Natural killer cell (primary cell): Measurements from ENCODE around the gene TEPSIN. TPM values are rescaled to one million over a fixed set of nuclear protein-coding genes. Genes with fewer than 3 reads are reported as not detected.

Experiments used
- ATAC-seq, 3 donors: fragments of 150-1000 bp in 2 of 3; fragments of 200-7000 bp in 1 of 3; cut with Tn5 transposase; 1 replicate in 1 of 3; 2 replicates in 2 of 3; pipeline ENCODE4 v1.10.0; 2021; ENCODE audit warnings: mild to moderate bottlenecking in 2 of 3, moderate library complexity in 2 of 3
- DNase-seq, 2 donors: peaks; one replicate each; pipeline versions ENCODE4 v3.0.0 to v3.0.0-alpha.2; 2013 to 2021; ENCODE audit warnings: mixed read lengths in 1 of 2
- H3K27ac ChIP-seq: one replicate; pipeline ENCODE4 v1.5.1; 2013; ENCODE audit warnings: mild to moderate bottlenecking, low read length
- H3K27me3 ChIP-seq: one replicate; pipeline ENCODE4 v1.6.1; 2013; ENCODE audit warnings: low read length; ENCODE audit not compliant: control insufficient read depth, insufficient read depth
- H3K36me3 ChIP-seq: one replicate; pipeline ENCODE4 v1.6.1; 2013; ENCODE audit warnings: low read length; ENCODE audit not compliant: control insufficient read depth, insufficient read depth
- H3K4me1 ChIP-seq: one replicate; pipeline ENCODE4 v1.6.1; 2013; ENCODE audit warnings: low read length; ENCODE audit not compliant: control insufficient read depth, insufficient read depth
- H3K4me3 ChIP-seq: one replicate; pipeline ENCODE4 v1.5.1; 2013; ENCODE audit warnings: low read length
- H3K9me3 ChIP-seq: one replicate; pipeline ENCODE4 v1.6.1; 2013; ENCODE audit warnings: low read length; ENCODE audit not compliant: control insufficient read depth, insufficient read depth
- H3K27ac Mint-ChIP-seq, 2 donors: one replicate each; pipeline ENCODE4 v1.8.0; 2022; ENCODE audit warnings: mild to moderate bottlenecking in 2 of 2, mixed read lengths in 2 of 2, moderate library complexity in 1 of 2
- H3K27me3 Mint-ChIP-seq, 2 donors: one replicate each; pipeline ENCODE4 v1.8.0; 2022; ENCODE audit warnings: low read depth in 2 of 2, mixed read lengths in 2 of 2
- H3K36me3 Mint-ChIP-seq: one replicate; pipeline ENCODE4 v1.8.0; 2022; ENCODE audit warnings: mixed read lengths
- H3K4me1 Mint-ChIP-seq, 2 donors: one replicate each; pipeline ENCODE4 v1.8.0; 2022; ENCODE audit warnings: mixed read lengths in 2 of 2
- H3K4me3 Mint-ChIP-seq: one replicate; pipeline ENCODE4 v1.8.0; 2022; ENCODE audit warnings: mild to moderate bottlenecking, moderate library complexity, mixed read lengths
- H3K9me3 Mint-ChIP-seq, 2 donors: one replicate each; pipeline ENCODE4 v1.8.0; 2022; ENCODE audit warnings: mixed read lengths in 2 of 2
- WGBS: methylation state at CpG from one replicate; pipeline ENCODE4 v1.1.7; 2013; ENCODE audit warnings: missing lambda C conversion rate; ENCODE audit not compliant: insufficient coverage; 5-methylcytosine and 5-hydroxymethylcytosine counted together
- intact Hi-C: fragments of 100-400 bp; cut with micrococcal nuclease; formaldehyde crosslinking; loops from one replicate; pipeline ENCODE4 v1.14.2; 2022
- total RNA-seq, 4 donors: library from RNA; stranded (reverse); fragments of 120-200 nt in 1 of 4; gene quantifications; one replicate each; pipeline versions ENCODE4 v1.2.3 to v1.2.4, GENCODE V29; 2013 to 2022
- TF ChIP-seq, protein P1 (sequence below): fragments of 200-600 bp; IDR thresholded peaks from one replicate; pipeline ENCODE4 v1.8.0; 2022; ENCODE audit warnings: antibody characterized with exemption

The TEPSIN gene
- total RNA-seq, 3 donors from 2014 or later (not counting 1 experiment from before 2014, with no cell fraction given): 89.8 to 137 (median 126) TPM

DNA sequence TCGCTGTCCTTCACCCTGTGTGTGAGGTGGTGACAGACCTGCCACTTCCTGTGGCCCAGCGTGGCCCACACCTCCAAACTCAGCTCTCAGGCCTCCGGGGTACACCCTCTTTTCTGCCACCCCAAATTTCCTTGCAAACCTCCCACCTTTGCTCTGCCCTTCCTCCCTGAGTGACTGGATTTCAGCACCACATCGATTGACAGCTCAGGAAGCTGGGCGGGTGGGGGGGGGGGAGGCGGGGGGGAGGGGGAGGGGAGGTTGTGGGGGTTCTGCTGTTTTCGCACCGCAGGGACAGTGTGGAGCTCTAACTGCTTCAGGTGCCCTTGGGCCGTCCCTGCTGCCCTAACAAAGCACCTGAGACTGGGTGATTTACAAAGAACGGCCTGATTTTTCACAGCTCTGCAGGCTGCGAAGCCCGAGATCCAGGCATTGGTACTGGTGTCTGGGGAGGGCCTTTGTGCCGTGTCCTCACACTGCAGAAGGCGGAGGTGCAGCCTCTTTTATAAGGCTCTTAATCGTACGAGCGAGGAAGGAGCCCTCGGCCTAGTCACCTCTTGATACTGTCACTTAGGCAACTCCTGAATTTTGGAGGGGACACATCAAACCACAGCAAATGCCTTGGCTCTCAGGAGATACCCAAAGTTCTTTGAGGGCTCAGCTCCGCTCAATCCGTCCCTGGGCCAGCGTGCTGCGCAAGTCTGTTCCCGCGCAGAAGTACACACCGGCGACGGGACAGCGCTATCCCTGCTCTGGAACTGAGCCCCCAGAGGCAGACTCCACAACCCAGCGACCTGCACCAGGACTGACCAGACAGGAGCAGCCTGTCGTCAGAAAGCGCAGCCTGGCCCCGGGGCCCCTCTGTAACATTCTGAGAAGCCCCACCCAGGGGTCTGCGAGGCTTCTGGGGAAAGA is 3.8 kb upstream of the TEPSIN start:
- H3K36me3 ChIP-seq: no peaks in the 10 kb centered on the region
- H3K4me3 ChIP-seq: no peak overlapping the region
- Mint-ChIP-seq H3K27me3 (no peaks in the 10 kb centered on the region), H3K27ac (peak overlapping the region in 1 of 2 donors; percentile 79), H3K36me3 (no peaks in the 10 kb centered on the region), H3K4me1 (peaks cover 18 to 24% of the 10 kb centered on the region in 2 donors), H3K4me3 (no peak overlapping the region), H3K9me3 (no peaks in the 10 kb centered on the region)
- TF ChIP-seq, protein P1, sequence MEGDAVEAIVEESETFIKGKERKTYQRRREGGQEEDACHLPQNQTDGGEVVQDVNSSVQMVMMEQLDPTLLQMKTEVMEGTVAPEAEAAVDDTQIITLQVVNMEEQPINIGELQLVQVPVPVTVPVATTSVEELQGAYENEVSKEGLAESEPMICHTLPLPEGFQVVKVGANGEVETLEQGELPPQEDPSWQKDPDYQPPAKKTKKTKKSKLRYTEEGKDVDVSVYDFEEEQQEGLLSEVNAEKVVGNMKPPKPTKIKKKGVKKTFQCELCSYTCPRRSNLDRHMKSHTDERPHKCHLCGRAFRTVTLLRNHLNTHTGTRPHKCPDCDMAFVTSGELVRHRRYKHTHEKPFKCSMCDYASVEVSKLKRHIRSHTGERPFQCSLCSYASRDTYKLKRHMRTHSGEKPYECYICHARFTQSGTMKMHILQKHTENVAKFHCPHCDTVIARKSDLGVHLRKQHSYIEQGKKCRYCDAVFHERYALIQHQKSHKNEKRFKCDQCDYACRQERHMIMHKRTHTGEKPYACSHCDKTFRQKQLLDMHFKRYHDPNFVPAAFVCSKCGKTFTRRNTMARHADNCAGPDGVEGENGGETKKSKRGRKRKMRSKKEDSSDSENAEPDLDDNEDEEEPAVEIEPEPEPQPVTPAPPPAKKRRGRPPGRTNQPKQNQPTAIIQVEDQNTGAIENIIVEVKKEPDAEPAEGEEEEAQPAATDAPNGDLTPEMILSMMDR: no peak
- peaks cover 37% of the 10 kb centered on the region for H3K4me1 ChIP-seq
- ATAC-seq (no peak), DNase-seq (no peak)
- H3K27ac ChIP-seq: no peak overlapping the region
- H3K9me3 ChIP-seq: no peaks in the 10 kb centered on the region
- H3K27me3 ChIP-seq: no peaks in the 10 kb centered on the region
- intact Hi-C loops: loop anchor here (10.0 kb wide), 1 partner anchor 208 kb away; the partner anchor contains the start of gene BAIAP2
- 79% methylated on average over 30 of the region's 33 CpGs for WGBS

DNA sequence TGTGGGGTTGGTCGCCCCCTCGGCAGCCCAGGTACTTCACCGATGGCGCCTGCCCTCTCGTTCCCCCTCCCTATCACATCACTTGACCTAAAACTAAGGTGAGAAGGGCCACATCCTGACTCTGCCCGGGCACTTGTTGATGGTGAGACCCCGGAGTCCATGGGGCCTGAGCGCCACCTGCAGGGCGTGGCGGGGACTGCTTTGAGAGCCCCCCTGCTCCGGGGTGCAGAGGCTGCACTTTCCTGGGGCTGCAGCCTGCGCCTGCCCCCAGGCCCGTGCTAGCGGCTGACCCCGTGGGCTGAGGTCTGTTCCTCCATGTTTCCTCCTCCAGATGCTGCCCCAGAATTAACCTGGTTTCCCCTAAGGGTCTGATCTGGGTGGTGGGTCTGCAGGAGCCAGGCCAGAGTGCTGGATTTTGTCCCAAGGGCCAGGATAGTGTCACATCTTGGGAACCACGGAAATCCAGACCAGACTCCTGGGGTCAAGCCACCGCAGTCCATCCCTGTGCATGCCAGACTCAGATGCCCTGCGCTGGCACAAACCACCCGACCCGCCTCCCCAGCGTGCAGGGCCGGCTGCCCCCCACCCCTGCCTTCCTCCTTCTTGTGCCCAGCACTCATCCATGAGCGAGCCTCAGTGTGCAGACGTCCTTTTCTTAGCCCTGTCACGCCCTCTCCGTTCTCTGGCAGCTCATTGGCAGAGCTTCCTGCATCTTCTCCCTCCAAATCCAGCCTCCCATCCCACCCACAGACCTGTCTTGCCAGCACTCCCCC is 3.0 kb upstream of the TEPSIN start:
- Mint-ChIP-seq H3K36me3 (no peaks in the 10 kb centered on the region), H3K27me3 (no peaks in the 10 kb centered on the region), H3K4me3 (peak overlapping the region; percentile 56), H3K27ac (peak overlapping the region in 1 of 2 donors; percentile 79), H3K4me1 (peaks cover 18 to 30% of the 10 kb centered on the region in 2 donors), H3K9me3 (no peaks in the 10 kb centered on the region)
- intact Hi-C loops: loop anchor here (1.0 to 10.0 kb wide), 3 partner anchors 100 to 207 kb away; partner anchors contain the start of gene BAIAP2
- peak; percentile 69 to 74 for DNase-seq
- no peak overlapping the region for H3K27ac ChIP-seq
- H3K4me3 ChIP-seq: no peak overlapping the region
- TF ChIP-seq, protein P1: peak; percentile 64
- no peaks in the 10 kb centered on the region for H3K27me3 ChIP-seq
- H3K4me1 ChIP-seq: peaks cover 45% of the 10 kb centered on the region
- ATAC-seq: peak in 2 of 3 donors; percentile 11 to 17
- no peaks in the 10 kb centered on the region for H3K9me3 ChIP-seq
- H3K36me3 ChIP-seq: no peaks in the 10 kb centered on the region
- WGBS: 46% methylated on average over 26 of the region's 26 CpGs

DNA sequence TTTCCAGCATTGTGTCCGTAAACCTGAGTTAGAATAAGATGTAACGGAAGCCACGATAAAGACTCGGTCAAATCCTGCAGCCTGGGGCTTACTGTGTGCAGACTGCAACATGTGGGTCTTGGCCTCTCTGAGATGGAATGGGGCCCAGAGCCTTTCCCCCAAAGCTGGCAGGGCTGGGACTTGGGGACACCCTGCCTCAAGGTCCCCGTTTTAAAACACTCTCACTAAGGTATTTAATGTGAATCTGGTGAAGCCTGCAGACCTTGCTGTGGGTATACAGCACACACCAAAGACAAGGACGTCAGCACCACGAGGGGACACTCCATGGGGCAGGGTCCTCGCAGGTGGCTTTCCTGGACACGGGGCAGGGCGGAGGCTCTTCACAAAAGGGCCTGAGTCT is 2.3 kb upstream of the TEPSIN start:
- H3K4me1 ChIP-seq: peaks cover 50% of the 10 kb centered on the region

More for the DNA sequence above, 2.3 kb upstream of the TEPSIN start:
- Mint-ChIP-seq H3K27me3 (no peaks in the 10 kb centered on the region), H3K36me3 (no peaks in the 10 kb centered on the region), H3K4me1 (peaks cover 18 to 33% of the 10 kb centered on the region in 2 donors), H3K4me3 (peak overlapping the region; percentile 49), H3K27ac (peak overlapping the region in 1 of 2 donors; percentile 79), H3K9me3 (no peaks in the 10 kb centered on the region)
- WGBS: 96% methylated on average over 10 of the region's 10 CpGs
- Histone ChIP-seq H3K27ac (no peak overlapping the region), H3K27me3 (no peaks in the 10 kb centered on the region), H3K4me3 (no peak overlapping the region), H3K36me3 (no peaks in the 10 kb centered on the region), H3K9me3 (no peaks in the 10 kb centered on the region)
- ATAC-seq (no peak), DNase-seq (no peak)
- TF ChIP-seq, protein P1: no peak
- intact Hi-C loops: loop anchor here (1.0 to 10.0 kb wide), 3 partner anchors 99 to 206 kb away; partner anchors contain the start of gene BAIAP2
